Gastroesophageal sphincter (tissue), 4 donors: ENCODE results near the gene PLCB4. TPM values are rescaled to one million over a fixed set of nuclear protein-coding genes. Genes with fewer than 3 reads are reported as not detected.

Experiments
- ATAC-seq: fragments of 150-250 bp; one replicate; pipeline ENCODE4 v1.9.1; 2016; ENCODE audit warnings: mild to moderate bottlenecking, moderate library complexity
- H3K27ac ChIP-seq, 4 donors: fragments of 200-600 bp; sonication (generic) in 3 of 4; 1 replicate in 3 of 4; 2 replicates in 1 of 4; pipeline ENCODE4 v1.5.1; 2016 to 2019
- H3K27me3 ChIP-seq: fragments of 200-600 bp; sonication (generic); one replicate; pipeline ENCODE4 v1.5.1; 2019
- H3K36me3 ChIP-seq, 2 donors: fragments of 200-600 bp; sonication (generic); one replicate each; pipeline ENCODE4 v1.5.1; 2019; ENCODE audit warnings: control low read depth in 1 of 2
- H3K4me1 ChIP-seq, 3 donors: fragments of 200-600 bp; sonication (generic); 1 replicate in 2 of 3; 2 replicates in 1 of 3; pipeline ENCODE4 v1.5.1; 2016 to 2019; ENCODE audit warnings: control low read depth in 2 of 3
- H3K4me3 ChIP-seq, 2 donors: fragments of 200-600 bp; sonication (generic); one replicate each; pipeline ENCODE4 v1.5.1; 2019; ENCODE audit warnings: mild to moderate bottlenecking in 1 of 2, moderate library complexity in 1 of 2
- H3K9me3 ChIP-seq, 3 donors: fragments of 200-600 bp; sonication (generic); one replicate each; pipeline ENCODE4 v1.5.1; 2017 to 2019; ENCODE audit warnings: control low read depth in 2 of 3
- CTCF ChIP-seq, 4 experiments: fragments of 200-600 bp in 2 of 4; fragments of 450-650 bp in 2 of 4; sonication (generic) in 1 of 4; IDR thresholded peaks; one replicate each; pipeline ENCODE4 v1.5.1; 2017 to 2019; ENCODE audit warnings: antibody characterized with exemption in 4 of 4, mild to moderate bottlenecking in 2 of 4, moderate library complexity in 2 of 4
- EP300 ChIP-seq: sonication (generic); formaldehyde crosslinking; IDR thresholded peaks from one replicate; pipeline ENCODE4 v1.6.1; 2017; ENCODE audit warnings: antibody characterized with exemption, mild to moderate bottlenecking
- POLR2A ChIP-seq, 2 donors: fragments of 450-650 bp; IDR thresholded peaks; one replicate each; pipeline ENCODE4 v1.6.1; 2017; ENCODE audit warnings: antibody characterized with exemption in 2 of 2, mild to moderate bottlenecking in 2 of 2, moderate library complexity in 1 of 2
- POLR2AphosphoS5 ChIP-seq: sonication (generic); formaldehyde crosslinking; IDR thresholded peaks from one replicate; pipeline ENCODE4 v1.6.1; 2017; ENCODE audit warnings: antibody characterized with exemption
- WGBS, 2 donors: methylation state at CpG; one replicate each; pipeline ENCODE4 v1.1.5; 2018; ENCODE audit warnings: low coverage in 1 of 2; 5-methylcytosine and 5-hydroxymethylcytosine counted together
- total RNA-seq, 4 donors: library from RNA; depleted of rRNA; stranded (reverse); fragments of >200 nt; gene quantifications; one replicate each; pipeline ENCODE4 v1.1.0, GENCODE V29; 2016

Gene PLCB4
- total RNA-seq, 4 donors from 2014 or later = 21.9 to 109 (median 59.1) TPM

GRCh38 chr20:9411833-9412232, 342.9 kb downstream of the PLCB4 start:
- no peak overlapping the region for H3K4me3 ChIP-seq
- 80 to 83% methylated on average over 1 of the region's 1 CpG for WGBS, 2 donors
- H3K4me1 ChIP-seq = no peaks in the 10 kb centered on the region
- no peaks in the 10 kb centered on the region for H3K9me3 ChIP-seq
- no peak for TF ChIP-seq CTCF (IDR thresholded peaks at IDR 0.05)
- TF ChIP-seq POLR2AphosphoS5 = no peak
- TF ChIP-seq EP300 = no peak
- no peak for TF ChIP-seq POLR2A (IDR thresholded peaks at IDR 0.05)
- no peak overlapping the region for H3K27ac ChIP-seq
- no peak for ATAC-seq
- H3K27me3 ChIP-seq = no peaks in the 10 kb centered on the region
- H3K36me3 ChIP-seq = peaks cover 0 to 66% of the 10 kb centered on the region in 2 donors

- 87 to 94% methylated on average over 5 of the region's 5 CpGs for WGBS, 2 donors
- no peaks in the 10 kb centered on the region for H3K4me1 ChIP-seq
- H3K4me3 ChIP-seq = no peak overlapping the region
- no peak overlapping the region for H3K27ac ChIP-seq
- no peak for ATAC-seq
- no peak for TF ChIP-seq POLR2A (IDR thresholded peaks at IDR 0.05)
- TF ChIP-seq CTCF (IDR thresholded peaks at IDR 0.05) = no peak
- H3K27me3 ChIP-seq = no peaks in the 10 kb centered on the region
- H3K9me3 ChIP-seq = no peaks in the 10 kb centered on the region
- H3K36me3 ChIP-seq = peaks cover 0 to 66% of the 10 kb centered on the region in 2 donors
Measured at GRCh38 chr20:9412309-9412708, 343.4 kb downstream of the PLCB4 start.

- H3K9me3 ChIP-seq = no peaks in the 10 kb centered on the region
- H3K4me3 ChIP-seq = no peak overlapping the region
- no peak for ATAC-seq
- no peaks in the 10 kb centered on the region for H3K4me1 ChIP-seq
- H3K27ac ChIP-seq = no peak overlapping the region
- H3K36me3 ChIP-seq = peaks cover 0 to 61% of the 10 kb centered on the region in 2 donors
- 96% methylated on average over 5 of the region's 10 CpGs; no CpG with 5 or more reads in 1 of the 2 donors for WGBS, 2 donors
- H3K27me3 ChIP-seq = no peaks in the 10 kb centered on the region
- TF ChIP-seq POLR2AphosphoS5 (no peak), EP300 (no peak), POLR2A (IDR thresholded peaks at IDR 0.05) (no peak), CTCF (IDR thresholded peaks at IDR 0.05) (no peak)
Measured at GRCh38 chr20:9413001-9413400, 344.1 kb downstream of the PLCB4 start.

- Histone ChIP-seq H3K36me3 (peaks cover 0 to 51% of the 10 kb centered on the region in 2 donors), H3K27me3 (no peaks in the 10 kb centered on the region), H3K9me3 (no peaks in the 10 kb centered on the region), H3K4me1 (no peaks in the 10 kb centered on the region), H3K4me3 (no peak overlapping the region), H3K27ac (no peak overlapping the region)
- ATAC-seq = no peak
- no peak for TF ChIP-seq POLR2A (IDR thresholded peaks at IDR 0.05)
- no peak for TF ChIP-seq POLR2AphosphoS5
- no peak for TF ChIP-seq CTCF (IDR thresholded peaks at IDR 0.05)
- 78 to 100% methylated on average over 1 of the region's 2 CpGs for WGBS, 2 donors
Measured at GRCh38 chr20:9415426-9415825, 346.5 kb downstream of the PLCB4 start.

- no peak overlapping the region for H3K27ac ChIP-seq
- H3K9me3 ChIP-seq = no peaks in the 10 kb centered on the region
- ATAC-seq = no peak
- no peaks in the 10 kb centered on the region for H3K4me1 ChIP-seq
- 86% methylated on average over 3 of the region's 3 CpGs; no CpG with 5 or more reads in 1 of the 2 donors for WGBS, 2 donors
- H3K4me3 ChIP-seq = no peak overlapping the region
- H3K36me3 ChIP-seq = peaks cover 0 to 51% of the 10 kb centered on the region in 2 donors
- TF ChIP-seq POLR2AphosphoS5 (no peak), EP300 (no peak), POLR2A (IDR thresholded peaks at IDR 0.05) (no peak), CTCF (IDR thresholded peaks at IDR 0.05) (no peak)
- H3K27me3 ChIP-seq = no peaks in the 10 kb centered on the region
Measured at GRCh38 chr20:9416421-9416820, 347.5 kb downstream of the PLCB4 start.
